Stimulated activated CD4-positive, alpha-beta T cell treated with anti-CD3 and anti-CD28 coated beads, Interleukin-12 subunit alpha, Interleukin-12 subunit beta, amount 100 ng/mL, for 4 hours (primary cell): ENCODE measurements around the gene PCDHA13.
"Not testable (repeated sequence)": the region's sequence is repeated elsewhere in the genome, so short reads cannot be mapped to it uniquely, and the experiment has no call there.

Experiments used
- DNase-seq: peaks from one replicate; pipeline ENCODE4 v3.0.0-alpha.2; 2020

The PCDHA13 gene

DNA sequence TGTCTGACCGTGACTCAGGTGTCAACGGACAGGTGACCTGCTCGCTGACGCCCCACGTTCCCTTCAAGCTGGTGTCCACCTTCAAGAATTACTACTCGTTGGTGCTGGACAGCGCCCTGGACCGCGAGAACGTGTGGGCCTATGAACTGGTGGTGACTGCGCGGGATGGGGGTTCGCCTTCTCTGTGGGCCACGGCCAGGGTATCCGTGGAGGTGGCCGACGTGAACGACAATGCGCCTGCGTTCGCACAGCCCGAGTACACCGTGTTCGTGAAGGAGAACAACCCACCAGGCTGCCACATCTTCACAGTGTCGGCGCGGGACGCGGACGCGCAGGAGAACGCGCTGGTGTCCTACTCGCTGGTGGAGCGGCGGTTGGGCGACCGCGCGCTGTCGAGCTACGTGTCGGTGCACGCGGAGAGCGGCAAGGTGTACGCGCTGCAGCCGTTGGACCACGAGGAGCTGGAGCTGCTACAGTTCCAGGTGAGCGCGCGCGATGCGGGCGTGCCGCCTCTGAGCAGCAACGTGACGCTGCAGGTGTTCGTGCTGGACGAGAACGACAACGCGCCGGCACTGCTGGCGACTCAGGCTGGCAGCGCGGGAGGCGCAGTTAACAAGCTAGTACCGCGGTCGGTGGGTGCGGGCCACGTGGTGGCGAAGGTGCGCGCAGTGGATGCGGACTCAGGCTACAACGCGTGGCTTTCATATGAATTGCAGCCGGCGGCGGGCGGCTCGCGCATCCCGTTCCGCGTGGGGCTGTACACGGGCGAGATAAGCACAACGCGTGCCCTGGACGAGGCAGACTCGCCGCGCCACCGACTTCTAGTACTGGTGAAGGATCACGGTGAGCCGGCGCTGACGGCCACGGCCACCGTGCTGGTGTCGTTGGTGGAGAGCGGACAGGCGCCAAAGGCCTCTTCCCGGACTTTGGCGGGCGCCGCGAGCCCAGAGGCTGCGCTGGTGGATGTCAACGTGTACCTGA is 11.4 kb upstream of the PCDHA13 start:
- DNase-seq, result no peak

GRCh38 chr5:140875085-140876065 is 6.5 kb upstream of the PCDHA13 start, which contains the start of gene PCDHA12:
Gene PCDHA12, plus strand, starts transcription at chr5:140875308. Its CDS starts 165 bp downstream, at chr5:140875473.
- DNase-seq, result no peak

DNA sequence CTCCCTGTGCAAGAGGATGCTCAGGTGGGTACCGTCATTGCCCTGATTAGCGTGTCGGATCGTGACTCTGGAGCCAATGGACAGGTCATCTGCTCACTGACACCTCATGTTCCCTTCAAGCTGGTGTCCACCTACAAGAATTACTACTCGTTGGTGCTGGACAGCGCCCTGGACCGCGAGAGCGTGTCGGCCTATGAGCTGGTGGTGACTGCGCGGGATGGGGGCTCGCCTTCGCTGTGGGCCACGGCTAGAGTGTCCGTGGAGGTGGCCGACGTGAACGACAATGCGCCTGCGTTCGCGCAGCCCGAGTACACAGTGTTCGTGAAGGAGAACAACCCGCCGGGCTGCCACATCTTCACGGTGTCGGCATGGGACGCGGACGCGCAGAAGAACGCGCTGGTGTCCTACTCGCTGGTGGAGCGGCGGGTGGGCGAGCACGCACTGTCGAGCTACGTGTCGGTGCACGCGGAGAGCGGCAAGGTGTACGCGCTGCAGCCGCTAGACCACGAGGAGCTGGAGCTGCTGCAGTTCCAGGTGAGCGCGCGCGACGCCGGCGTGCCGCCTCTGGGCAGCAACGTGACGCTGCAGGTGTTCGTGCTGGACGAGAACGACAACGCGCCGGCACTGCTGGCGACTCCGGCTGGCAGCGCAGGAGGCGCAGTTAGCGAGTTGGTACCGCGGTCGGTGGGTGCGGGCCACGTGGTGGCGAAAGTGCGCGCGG is 5.2 kb upstream of the PCDHA13 start:
- not testable (repeated sequence) for DNase-seq

GRCh38 chr5:140877262-140877581 is 4.7 kb upstream of the PCDHA13 start:
- DNase-seq, result no peak

DNA sequence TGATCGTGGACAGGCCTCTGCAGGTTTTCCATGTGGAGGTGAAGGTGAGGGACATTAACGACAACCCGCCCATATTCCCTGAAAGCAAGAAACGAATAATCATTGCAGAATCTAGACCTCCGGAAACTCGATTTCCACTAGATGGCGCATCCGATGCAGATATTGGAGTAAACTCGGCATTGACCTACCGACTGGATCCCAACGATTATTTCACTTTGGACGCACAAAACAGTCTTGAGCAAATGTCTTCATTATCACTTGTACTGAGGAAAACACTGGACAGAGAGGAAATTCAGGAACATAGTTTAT is 621 bp downstream of the PCDHA13 start:
- no peak for DNase-seq

- DNase-seq, result no peak
Observed at GRCh38 chr5:140883373-140883772, 1.4 kb downstream of the PCDHA13 start.

- DNase-seq, result no peak
Observed at GRCh38 chr5:140883927-140884697, 2.2 kb downstream of the PCDHA13 start.

GRCh38 chr5:140916325-140916724 is 34.4 kb downstream of the PCDHA13 start:
- DNase-seq, result no peak

GRCh38 chr5:140923601-140924000 is 41.7 kb downstream of the PCDHA13 start:
- DNase-seq, result no peak

GRCh38 chr5:140925806-140926442 is 44.0 kb downstream of the PCDHA13 start, which contains the start of gene PCDHAC1:
Gene PCDHAC1, plus strand, starts transcription at chr5:140926299. Its CDS starts 594 bp downstream, at chr5:140926893.
- no peak for DNase-seq

DNA sequence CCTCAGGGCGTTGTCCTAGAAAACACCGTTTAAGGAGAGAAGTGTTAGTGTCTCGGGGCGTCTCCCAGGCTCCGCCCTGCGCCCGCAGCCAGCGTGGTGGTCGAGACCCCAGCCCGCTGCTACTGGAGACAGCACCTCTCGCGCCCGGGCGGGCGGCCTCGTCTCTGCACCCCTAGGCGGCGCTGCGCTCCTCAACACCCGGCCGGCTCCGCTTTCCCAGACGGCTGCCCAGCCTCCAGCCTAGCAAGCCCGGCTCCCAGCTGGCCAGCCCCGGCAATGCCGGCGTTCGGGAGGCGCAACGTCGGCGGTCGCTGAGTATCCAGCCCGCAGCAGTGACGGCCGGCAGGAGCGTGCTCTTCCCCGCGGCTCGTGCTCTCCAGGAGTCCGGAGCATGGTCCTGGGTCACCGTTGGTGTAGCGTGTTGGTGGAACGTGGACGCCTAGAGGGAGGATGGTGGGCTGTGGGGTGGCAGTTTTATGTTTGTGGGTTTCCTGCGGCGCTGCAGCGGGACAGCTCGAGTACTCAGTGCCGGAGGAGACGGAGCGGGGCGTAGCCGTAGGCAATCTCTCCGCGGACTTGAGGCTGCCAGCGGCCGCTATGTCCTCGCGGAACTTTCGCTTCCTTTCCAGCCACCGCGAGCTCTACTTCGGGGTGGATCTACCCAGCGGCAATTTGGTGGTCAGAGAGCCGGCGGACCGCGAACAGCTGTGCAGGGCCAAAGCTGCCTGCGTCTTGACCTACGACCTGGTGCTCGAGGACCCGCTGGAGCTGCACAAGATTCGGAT is 44.7 kb downstream of the PCDHA13 start:
- peak; percentile 23 for DNase-seq

DNA sequence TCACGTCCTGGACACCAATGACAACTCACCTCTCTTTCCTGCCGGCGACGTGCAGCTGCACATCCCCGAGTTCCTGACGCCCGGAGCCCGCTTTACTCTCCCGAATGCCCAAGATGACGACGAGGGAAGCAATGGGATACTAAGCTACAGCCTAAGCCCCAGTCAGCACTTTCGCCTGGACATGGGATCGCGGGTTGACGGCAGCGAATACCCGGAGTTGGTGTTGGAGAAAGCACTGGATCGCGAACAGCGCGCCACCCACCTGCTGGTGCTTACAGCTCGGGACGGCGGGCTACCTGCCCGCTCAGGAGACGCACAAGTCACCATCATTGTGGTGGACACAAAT is 45.3 kb downstream of the PCDHA13 start:
- no peak for DNase-seq
